ENCODE data around the gene EIF3A.
A peak's percentile ranks its signal among the peaks of the same experiment; 100 is the strongest.
"Not testable (repeated sequence)": the region's sequence is repeated elsewhere in the genome, so short reads cannot be mapped to it uniquely, and the experiment has no call there.

Gene EIF3A
- total RNA-seq: 528 to 787 reads per million in 2 donors

- peak; percentile 82 to 93 (median 87) for DNase-seq
Measured at GRCh38 chr10:119080521-119081259, at the start of gene EIF3A. Gene EIF3A, minus strand, starts transcription at chr10:119080817. Its CDS starts 141 bp downstream, at chr10:119080676.

- DNase-seq: peak in 1 of 5 experiments; percentile 71
Measured at GRCh38 chr10:119129721-119130120, 49.1 kb upstream of the EIF3A start.

GRCh38 chr10:119125942-119126341, 45.3 kb upstream of the EIF3A start:
- DNase-seq: no peak

GRCh38 chr10:119120875-119121274, 40.3 kb upstream of the EIF3A start:
- no peak for DNase-seq

- DNase-seq: peak in 2 of 5 experiments; percentile 49 to 62
Measured at GRCh38 chr10:119120413-119120867, 39.8 kb upstream of the EIF3A start.

- DNase-seq: no peak
Measured at GRCh38 chr10:119119400-119119799, 38.8 kb upstream of the EIF3A start.

GRCh38 chr10:119118231-119118630, 37.6 kb upstream of the EIF3A start:
- no peak for DNase-seq

GRCh38 chr10:119116326-119116951, 35.8 kb upstream of the EIF3A start:
- no peak for DNase-seq

GRCh38 chr10:119115926-119116325, 35.3 kb upstream of the EIF3A start:
- DNase-seq: no peak

GRCh38 chr10:119113751-119114732, 33.4 kb upstream of the EIF3A start:
- no peak for DNase-seq

- no peak for DNase-seq
Measured at GRCh38 chr10:119112056-119112455, 31.4 kb upstream of the EIF3A start.

GRCh38 chr10:119107771-119108170, 27.2 kb upstream of the EIF3A start:
- not testable (repeated sequence) for DNase-seq

- DNase-seq: not testable (repeated sequence)
Measured at GRCh38 chr10:119107106-119107505, 26.5 kb upstream of the EIF3A start.

- not testable (repeated sequence) for DNase-seq
Measured at GRCh38 chr10:119105899-119106298, 25.3 kb upstream of the EIF3A start.

GRCh38 chr10:119105155-119105554, 24.5 kb upstream of the EIF3A start:
- DNase-seq: no peak

- no peak for DNase-seq
Measured at GRCh38 chr10:119104654-119105015, 24.0 kb upstream of the EIF3A start.

- peak; percentile 58 to 81 (median 68) for DNase-seq
Measured at GRCh38 chr10:119103903-119104653, 23.5 kb upstream of the EIF3A start, which contains the start of gene DENND10. Gene DENND10, plus strand, starts transcription at chr10:119104113. Its CDS starts 30 bp downstream, at chr10:119104143.

GRCh38 chr10:119103241-119103902, 22.8 kb upstream of the EIF3A start:
- DNase-seq: peak in 1 of 5 experiments; percentile 17

- DNase-seq: no peak
Measured at GRCh38 chr10:119101366-119102098, 20.9 kb upstream of the EIF3A start.

- peak in 1 of 5 experiments; percentile 34 for DNase-seq
Measured at GRCh38 chr10:119100434-119101238, 20.0 kb upstream of the EIF3A start.

All from T-helper 2 cell (primary cell).